GM19035 (cell line): ENCODE measurements around the gene CCDC170.

Experiments used
- ATAC-seq: cut with Tn5 transposase; IDR thresholded peaks from one replicate; pipeline ENCODE4 v1.9.1; 2021; ENCODE audit not compliant: unreplicated experiment

Gene CCDC170

GRCh38 chr6:151649835-151650234 is 156.0 kb downstream of the CCDC170 start:
- ATAC-seq = no peak

DNA sequence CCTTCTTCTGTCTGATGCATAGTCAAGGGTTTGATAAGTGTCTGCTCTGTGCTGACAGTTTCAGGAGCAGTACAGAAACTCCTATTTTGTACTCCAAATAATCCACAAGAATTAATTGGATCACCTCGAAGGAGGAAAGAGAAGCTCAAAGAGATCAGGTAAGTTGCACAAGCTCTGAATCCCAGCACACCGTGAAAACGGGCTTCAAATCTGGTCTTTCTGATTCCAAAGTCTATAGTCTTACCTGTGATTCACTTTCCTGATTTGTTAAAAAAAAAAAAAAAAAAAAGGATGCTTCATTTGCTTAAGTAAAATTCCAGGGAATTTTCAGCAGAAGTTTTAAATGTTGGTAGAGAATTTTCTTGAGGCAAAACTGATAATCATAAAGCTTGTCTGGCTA is 157.8 kb downstream of the CCDC170 start:
- ATAC-seq = no peak

GRCh38 chr6:151652325-151652724 is 158.5 kb downstream of the CCDC170 start:
- ATAC-seq = no peak

GRCh38 chr6:151655099-151655498 is 161.3 kb downstream of the CCDC170 start:
- ATAC-seq = no peak

DNA sequence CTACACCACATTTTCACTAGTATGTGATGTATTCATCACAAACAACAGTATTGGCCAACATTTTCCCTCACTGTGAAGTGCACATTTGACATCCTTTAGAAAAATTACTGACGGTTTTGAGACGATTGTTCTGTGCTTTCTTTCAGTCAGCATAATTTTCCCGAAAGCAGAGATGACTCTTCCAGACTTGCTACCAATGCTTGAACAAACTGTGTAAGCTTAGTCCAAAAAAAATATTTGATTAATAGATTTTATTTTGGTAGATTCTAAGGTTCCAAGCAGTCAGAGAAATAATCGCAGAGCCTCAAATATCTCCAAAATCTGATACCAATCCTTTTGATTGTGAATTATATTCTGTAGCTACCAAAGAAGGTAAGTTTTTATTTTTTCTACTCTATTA is 162.6 kb downstream of the CCDC170 start:
- no peak for ATAC-seq

DNA sequence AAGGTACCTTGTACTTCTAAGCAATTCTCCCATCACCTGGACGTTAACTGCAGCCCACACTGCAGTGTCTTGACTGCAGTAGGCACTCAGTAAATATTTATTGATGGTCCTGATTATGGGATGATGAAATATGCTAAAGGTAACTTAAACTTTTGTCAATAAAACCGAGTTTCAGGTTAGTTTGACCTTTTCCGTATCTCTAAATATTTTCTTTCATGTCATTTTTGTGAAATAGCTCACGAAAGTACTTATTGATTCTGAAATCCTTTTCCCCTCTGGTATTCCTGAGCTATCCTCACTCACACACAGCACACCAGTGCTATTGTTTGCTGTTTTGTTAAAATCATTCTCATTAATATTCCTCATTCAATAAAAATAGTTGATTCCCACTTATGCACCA is 164.3 kb downstream of the CCDC170 start:
- no peak for ATAC-seq

DNA sequence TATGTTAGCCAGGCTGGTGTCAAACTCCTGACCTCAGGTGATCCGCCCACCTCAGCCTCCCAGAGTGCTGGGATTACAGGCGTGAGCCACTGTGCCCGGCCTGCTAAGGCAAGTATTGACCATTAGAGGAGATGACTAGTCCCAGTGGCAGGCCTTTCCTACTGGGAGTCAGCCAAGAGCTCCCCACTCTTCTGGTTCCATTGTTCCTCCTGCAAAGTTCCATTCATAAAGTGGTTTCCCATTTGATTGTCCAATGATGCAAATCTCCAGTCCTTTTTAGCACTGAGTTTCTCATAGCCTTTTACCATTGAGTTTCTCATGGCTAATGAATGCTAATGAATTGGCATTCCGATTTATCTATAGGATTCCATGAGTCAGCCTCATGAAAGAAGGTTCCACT is 165.4 kb downstream of the CCDC170 start:
- no peak for ATAC-seq

- ATAC-seq = no peak
Measured at GRCh38 chr6:151661509-151661908, 167.7 kb downstream of the CCDC170 start.

DNA sequence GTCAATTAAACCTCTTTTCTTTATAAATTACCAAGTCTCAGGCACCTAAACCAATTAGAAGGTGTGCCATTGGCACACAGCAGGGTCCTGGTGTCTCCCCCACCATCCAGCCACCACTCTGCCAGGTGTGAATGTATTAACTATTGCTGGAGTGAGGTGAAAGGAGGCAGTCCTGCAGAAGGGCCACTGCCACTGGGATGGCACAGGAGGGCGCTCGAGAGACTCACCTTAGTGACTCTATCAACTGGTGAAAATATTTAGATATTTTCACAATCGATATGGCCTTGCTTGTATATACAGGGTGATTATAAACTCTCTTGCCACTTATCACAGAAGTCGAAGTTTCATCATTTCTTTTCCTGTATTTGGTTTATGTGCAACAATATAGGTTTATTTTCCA is 168.1 kb downstream of the CCDC170 start:
- no peak for ATAC-seq

- ATAC-seq = no peak
Measured at GRCh38 chr6:151663559-151663958, 169.7 kb downstream of the CCDC170 start.

DNA sequence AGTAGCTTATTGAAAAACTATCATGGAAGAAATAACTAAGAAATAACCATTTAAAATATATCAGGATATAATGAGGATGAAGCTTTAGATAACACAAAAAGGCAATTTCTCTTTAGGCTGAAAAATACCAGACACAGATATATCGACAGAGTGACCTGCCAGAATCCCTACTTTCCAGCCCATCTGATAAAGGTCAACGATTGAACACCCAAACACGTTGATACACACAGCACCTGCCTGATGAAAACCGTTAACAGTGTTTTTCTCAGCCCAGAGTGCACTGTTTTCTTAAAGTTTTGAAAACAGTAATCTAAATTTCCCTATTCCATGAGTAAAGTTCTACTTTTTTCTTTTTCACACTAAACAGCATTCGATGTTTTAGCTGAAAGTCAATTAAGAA is 170.6 kb downstream of the CCDC170 start:
- no peak for ATAC-seq

- no peak for ATAC-seq
Measured at GRCh38 chr6:151665329-151665728, 171.5 kb downstream of the CCDC170 start.

- ATAC-seq = no peak
Measured at GRCh38 chr6:151666526-151666925, 172.7 kb downstream of the CCDC170 start.

GRCh38 chr6:151669208-151669560 is 175.4 kb downstream of the CCDC170 start:
- no peak for ATAC-seq

GRCh38 chr6:151670116-151670515 is 176.3 kb downstream of the CCDC170 start:
- no peak for ATAC-seq
